K562 (cell line): Measurements from ENCODE around the gene NSDHL. TPM values are rescaled to one million over a fixed set of nuclear protein-coding genes. Genes with fewer than 3 reads are reported as not detected.

Experiments
- ATAC-seq: fragments of 200-7000 bp; cut with Tn5 transposase; 3 replicates; pipeline ENCODE4 v1.9.1; 2020; ENCODE audit warnings: moderate library complexity
- BruUV-seq: library from RNA; stranded (reverse); fragments of 400-500 nt; replicated peaks from 2 replicates; lab custom pipeline; 2021; lab: Mats Ljungman, UMichigan
- CTCF ChIA-PET: fragments of 300-600 bp; formaldehyde crosslinking; extraction: SDS; loops from one replicate; lab custom pipeline; 2021; ENCODE audit warnings: low intra/inter-chr PET ratio; lab: Yijun Ruan, JAX
- POLR2A ChIA-PET: fragments of 300-600, 350-650 bp; sonication (Branson Sonifier 250); formaldehyde crosslinking; extraction: SDS; loops from one replicate; lab custom pipeline; 2021; ENCODE audit warnings: antibody characterized with exemption, inconsistent platforms; lab: Yijun Ruan, JAX
- DNase-seq, 4 experiments: peaks; one replicate each; pipeline versions ENCODE4 v3.0.0 to v3.0.0-alpha.2; 2011 to 2018; ENCODE audit warnings: low spot score in 3 of 4, mixed read lengths in 3 of 4; ENCODE audit errors: extremely low read depth in 1 of 4
- FAIRE-seq: peaks from 2 replicates; lab custom pipeline; 2011; peaks lifted over from hg19 to GRCh38; lab: Jason Lieb, UNC
- H2AFZ ChIP-seq: 2 replicates; pipeline ENCODE4 v1.6.0; 2011; ENCODE audit warnings: low read depth, low read length, control low read depth, inconsistent platforms
- H3K27ac ChIP-seq: fragments of 200-600 bp; 3 replicates; pipeline ENCODE4 v1.8.0; 2011; ENCODE audit warnings: low read depth, mild to moderate bottlenecking, control low read depth, inconsistent platforms, low read length, moderate library complexity, mixed read lengths; ENCODE audit errors: extremely low read depth
- H3K27me3 ChIP-seq, 2 experiments: fragments of 300-600 bp in 1 of 2; 2 replicates in 1 of 2; 3 replicates in 1 of 2; pipeline versions ENCODE4 v1.6.0 to v1.8.0; 2011; ENCODE audit warnings: inconsistent platforms in 2 of 2, low read length in 2 of 2, mild to moderate bottlenecking in 1 of 2, mixed read lengths in 1 of 2, moderate library complexity in 1 of 2; ENCODE audit not compliant: control insufficient read depth in 2 of 2, insufficient read depth in 2 of 2
- H3K36me3 ChIP-seq: fragments of 300-600 bp; 3 replicates; pipeline ENCODE4 v1.8.0; 2011; ENCODE audit warnings: mild to moderate bottlenecking, low read length, inconsistent platforms; ENCODE audit not compliant: control insufficient read depth, insufficient read depth
- H3K4me1 ChIP-seq, 2 experiments: fragments of 200-600 bp in 1 of 2; replicated peaks in 1 of 2; 2 replicates in 1 of 2; 3 replicates in 1 of 2; pipeline versions ENCODE4 v1.5.1 to v1.8.0; 2011; ENCODE audit warnings: inconsistent platforms in 2 of 2, low read length in 2 of 2, mild to moderate bottlenecking in 1 of 2, mixed read lengths in 1 of 2, moderate library complexity in 1 of 2; ENCODE audit not compliant: control insufficient read depth in 2 of 2, insufficient read depth in 2 of 2
- H3K4me2 ChIP-seq: 2 replicates; pipeline ENCODE4 v1.6.1; 2011; ENCODE audit warnings: low read length, control low read depth, inconsistent platforms, mixed read lengths; ENCODE audit not compliant: insufficient read depth
- H3K4me3 ChIP-seq: fragments of 200-600 bp; sonication (generic), shearing (Covaris generic); 2 replicates; pipeline ENCODE4 v1.5.1; 2016; ENCODE audit warnings: control low read depth, inconsistent platforms
- H3K79me2 ChIP-seq: fragments of 200-600 bp; 3 replicates; pipeline ENCODE4 v1.8.0; 2011; ENCODE audit warnings: low read length, inconsistent platforms; ENCODE audit not compliant: control insufficient read depth, insufficient read depth
- H3K9ac ChIP-seq, 2 experiments: 2 replicates each; pipeline versions ENCODE4 v1.6.0 to v1.6.1; 2011; ENCODE audit warnings: low read depth in 2 of 2, low read length in 2 of 2, control low read depth in 1 of 2, inconsistent platforms in 1 of 2, mild to moderate bottlenecking in 1 of 2, mixed read lengths in 1 of 2; ENCODE audit not compliant: insufficient read depth in 1 of 2
- H3K9me1 ChIP-seq: one replicate; pipeline ENCODE4 v1.6.0; 2011; ENCODE audit warnings: inconsistent platforms, mild to moderate bottlenecking, low read length, moderate library complexity; ENCODE audit not compliant: control insufficient read depth, insufficient read depth
- H3K9me3 ChIP-seq: replicated peaks from 2 replicates; pipeline ENCODE4 v1.5.1; 2011; ENCODE audit warnings: low read depth, low read length, inconsistent platforms; ENCODE audit not compliant: control insufficient read depth, insufficient read depth
- H4K20me1 ChIP-seq: replicated peaks from 2 replicates; pipeline ENCODE4 v1.6.1; 2011; ENCODE audit warnings: low read length, inconsistent platforms, mixed read lengths; ENCODE audit not compliant: control insufficient read depth, insufficient read depth
- E2F4 ChIP-seq: sonication (generic); formaldehyde crosslinking; IDR thresholded peaks from 2 replicates; pipeline ENCODE4 v1.8.0; 2022; ENCODE audit warnings: mild to moderate bottlenecking, low read depth, missing genetic modification reagents
- ELK3 ChIP-seq: fragments of 450-650 bp; formaldehyde crosslinking; IDR thresholded peaks from 2 replicates; pipeline ENCODE4 v1.4.0; 2020; ENCODE audit warnings: mild to moderate bottlenecking
- ETV1 ChIP-seq: fragments of 450-650 bp; conservative IDR thresholded peaks from 2 replicates; pipeline ENCODE4 v1.6.1; 2016; ENCODE audit warnings: missing genetic modification characterization, control low read depth, low read depth, missing compliant biosample characterization
- HMG20A ChIP-seq: fragments of 450-650 bp; formaldehyde crosslinking; conservative IDR thresholded peaks from 2 replicates; pipeline ENCODE4 v1.4.0; 2020; ENCODE audit warnings: mild to moderate bottlenecking, mixed read lengths
- HSF4 ChIP-seq: fragments of 250-450 bp; sonication (Bioruptor Pico); IDR thresholded peaks from 2 replicates; pipeline ENCODE4 v2.1.2; 2022; ENCODE audit warnings: mild to moderate bottlenecking, moderate library complexity, borderline replicate concordance
- KDM5B ChIP-seq: fragments of 200-600 bp; sonication (generic); IDR thresholded peaks from 2 replicates; pipeline ENCODE4 v1.6.1; 2012; ENCODE audit warnings: low read depth, mild to moderate bottlenecking, moderate library complexity, low read length, control low read depth, inconsistent platforms; ENCODE audit not compliant: insufficient replicate concordance
- WGBS: fragments of 100-300 bp; shearing (Covaris generic); methylation state at CpG from one replicate; pipeline ENCODE4 v1.1.6; 2016; ENCODE audit warnings: low coverage, mixed read lengths; ENCODE audit not compliant: insufficient coverage; ENCODE audit errors: missing lambda C conversion rate; 5-methylcytosine and 5-hydroxymethylcytosine counted together
- in situ Hi-C: fragments of 300-500 bp; cut with MboI; formaldehyde crosslinking; loops from 4 replicates; pipeline ENCODE4 v1.15.0; 2018; ENCODE audit warnings: inconsistent platforms, mixed read lengths
- intact Hi-C: fragments of 100-400 bp; cut with micrococcal nuclease; formaldehyde crosslinking; loops from 2 replicates; pipeline ENCODE4 v1.14.2; 2022
- polyA plus RNA-seq, 8 experiments: library from polyadenylated mRNA; depleted of rRNA in 4 of 8; stranded (reverse) in 5 of 8; unstranded in 3 of 8; fragments of >200 nt; fragmentation: Nextera tagmentation in 2 of 8; fragmentation: Illumina TruSeq in 1 of 8; extraction: Ambion mirVana in 2 of 8; extraction: Trizol in 1 of 8; gene quantifications; 2 replicates each; pipeline versions ENCODE4 v1.2.1 to v1.2.3, GENCODE V29; 2011 to 2014; ENCODE audit warnings: inconsistent platforms in 1 of 8, missing spikeins in 1 of 8
- total RNA-seq, 7 experiments: library from RNA; depleted of rRNA in 6 of 7; stranded (reverse); fragments of >200 nt in 6 of 7; fragmentation: Illumina TruSeq in 2 of 7; extraction: Trizol in 2 of 7; gene quantifications; 2 replicates each; pipeline versions ENCODE4 v1.2.1 to v1.2.3, GENCODE V29; 2011 to 2021; ENCODE audit warnings: low replicate concordance in 1 of 7

NSDHL gene
- total and polyA plus RNA-seq, 9 of the 15 experiments (the other 6 are each of a cell fraction or from before 2014, with no cell fraction given), result 22.5 to 63.4 (median 40.8) TPM

- peaks cover 3% of the 10 kb centered on the region for H3K9me1 ChIP-seq
- DNase-seq (no peak), ATAC-seq (no peak), FAIRE-seq (no peak)
- no peaks in the 10 kb centered on the region for H3K36me3 ChIP-seq
- no peak for TF ChIP-seq KDM5B
- no peak for TF ChIP-seq HMG20A (CRISPR knock-in tag)
- no peak for TF ChIP-seq ELK3 (CRISPR knock-in tag)
- no peak for TF ChIP-seq ETV1
- TF ChIP-seq E2F4 (CRISPR knock-in tag), result no peak
- no peak for TF ChIP-seq HSF4 (CRISPR knock-in tag)
- no peak overlapping the region for H3K4me2 ChIP-seq
- CTCF ChIA-PET, result interaction anchor here (0.7 kb wide), 2 partner anchors 126 to 434 kb away, joined by 3 to 6 read pairs; no protein-coding TSS in a partner anchor
- intact Hi-C loops (no loop called here), in situ Hi-C loops (no loop called here)
- no peak overlapping the region for H2AFZ ChIP-seq
- no peaks in the 10 kb centered on the region for H3K79me2 ChIP-seq
- H4K20me1 ChIP-seq, result peaks cover 13% of the 10 kb centered on the region; the same call in 1 of the 2 replicates
- BruUV-seq, result no TSS peak
- no peak overlapping the region for H3K27ac ChIP-seq
- 0% methylated on average over 6 of the region's 12 CpGs for WGBS
- POLR2A ChIA-PET, result interaction anchor here (0.7 to 1.1 kb wide), 3 partner anchors 9 to 33 kb away, joined by 3 to 6 read pairs (median 3); no protein-coding TSS in a partner anchor
- peaks cover 0 to 18% of the 10 kb centered on the region in 2 experiments; a peak in 3 of 5 replicates for H3K4me1 ChIP-seq
- no peak overlapping the region; a peak in 1 of 4 replicates for H3K9ac ChIP-seq
- no peak overlapping the region for H3K4me3 ChIP-seq
- H3K9me3 ChIP-seq, result no peaks in the 10 kb centered on the region
- H3K27me3 ChIP-seq, result peaks cover 30 to 81% of the 10 kb centered on the region in 2 experiments; a peak in 4 of 5 replicates
Measured at GRCh38 chrX:152899874-152900719, 69.2 kb downstream of the NSDHL start.
